DMS 273 treated with DMSO at 0.1 percent for 48 hours (cell line): ENCODE results near the gene CPB1.
A peak's percentile ranks its signal among the peaks of the same experiment; 100 is the strongest.

Experiments used
- DNase-seq: peaks from one replicate; lab custom pipeline; 2025; lab: John Stamatoyannopoulos, UW

CPB1 gene

DNA sequence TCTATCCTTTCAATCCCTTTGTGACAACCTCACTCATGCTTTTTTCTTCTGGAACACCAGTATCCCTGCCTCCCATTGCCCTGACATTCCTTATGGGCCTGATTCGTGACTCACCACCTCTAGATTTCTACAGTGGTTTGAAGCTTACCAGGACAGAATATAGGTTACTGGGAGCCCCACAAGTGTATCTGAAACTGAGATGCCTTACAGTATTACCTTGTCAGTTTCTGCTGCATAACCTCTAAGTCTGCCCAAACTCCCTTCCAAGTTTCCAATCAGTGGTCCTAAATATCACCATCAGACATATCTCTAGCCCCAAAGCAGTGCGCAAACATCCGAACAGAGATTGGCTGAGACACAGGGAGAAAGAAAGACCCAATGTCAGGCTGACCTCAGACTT is 5.6 kb downstream of the CPB1 start:
- no peak for DNase-seq

DNA sequence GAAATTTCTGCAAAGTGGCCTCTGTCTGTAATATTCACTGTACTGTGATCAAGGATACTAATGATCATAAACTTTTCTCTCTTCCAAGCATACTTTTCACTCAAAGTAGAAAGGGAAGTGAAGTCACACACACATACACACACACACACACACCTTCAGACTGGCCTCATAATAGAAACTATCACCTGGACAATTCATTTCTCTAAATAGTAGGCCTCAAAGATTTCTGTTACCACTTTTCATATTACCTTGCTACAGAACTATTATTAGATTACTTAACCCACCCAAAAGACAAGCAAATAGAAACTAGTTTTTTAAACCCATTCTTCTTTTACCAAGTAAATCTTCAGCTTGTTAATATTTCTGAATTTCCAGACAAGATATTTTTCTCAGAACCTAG is 12.2 kb downstream of the CPB1 start:
- DNase-seq: no peak

GRCh38 chr3:148840451-148840850 is 12.8 kb downstream of the CPB1 start:
- DNase-seq: no peak

DNA sequence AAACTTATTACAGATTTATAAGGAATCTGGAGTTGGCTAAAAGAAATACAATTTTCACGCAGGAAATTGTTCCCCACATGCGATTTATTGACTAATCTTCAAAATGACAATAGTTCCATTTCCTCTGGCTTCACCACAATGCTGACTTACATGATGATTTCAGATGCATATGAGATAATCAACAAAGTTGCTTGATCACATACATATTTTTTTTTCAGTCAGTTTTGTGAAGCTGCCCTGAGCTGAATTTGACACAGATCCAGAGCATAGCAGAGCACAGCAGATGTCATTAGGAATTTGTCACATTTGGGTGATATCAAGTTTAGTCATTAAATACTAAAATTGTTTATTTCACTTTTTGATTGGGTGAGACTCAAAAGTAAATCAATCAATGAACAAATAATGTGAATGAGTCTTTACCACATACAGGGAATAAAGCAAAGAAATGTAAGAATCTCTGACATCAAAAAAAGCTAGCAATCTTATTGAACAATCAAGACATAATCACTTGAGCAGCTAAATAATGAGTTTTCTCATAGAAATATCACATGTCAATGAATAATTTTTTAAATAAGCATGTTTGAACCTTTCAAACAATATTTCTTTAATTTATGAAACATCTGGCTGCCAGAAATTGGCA is 18.3 kb downstream of the CPB1 start:
- DNase-seq: no peak

- no peak for DNase-seq
Observed at GRCh38 chr3:148847351-148847750, 19.7 kb downstream of the CPB1 start.

GRCh38 chr3:148848410-148848809 is 20.8 kb downstream of the CPB1 start:
- DNase-seq: no peak

- no peak for DNase-seq
Observed at GRCh38 chr3:148852271-148852992, 24.8 kb downstream of the CPB1 start.

DNA sequence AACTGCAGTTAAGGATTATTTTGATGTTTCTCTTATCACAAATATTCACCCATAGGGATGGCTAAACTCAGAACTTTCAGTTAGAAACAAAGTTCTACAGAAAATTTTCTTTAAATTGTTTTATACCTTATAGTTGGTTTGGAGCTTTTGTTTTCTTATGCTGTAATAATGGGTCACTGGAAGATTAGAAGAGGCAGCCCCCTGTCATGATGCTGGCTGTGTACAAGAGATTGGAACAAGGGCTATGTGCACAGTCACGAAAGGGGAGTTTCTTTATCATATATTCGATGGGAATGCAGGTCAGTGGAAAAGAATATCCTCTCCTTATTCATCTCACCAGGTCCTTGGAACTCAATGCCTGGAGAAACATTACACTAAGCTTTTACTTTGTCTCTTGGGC is 25.5 kb downstream of the CPB1 start:
- DNase-seq: no peak

DNA sequence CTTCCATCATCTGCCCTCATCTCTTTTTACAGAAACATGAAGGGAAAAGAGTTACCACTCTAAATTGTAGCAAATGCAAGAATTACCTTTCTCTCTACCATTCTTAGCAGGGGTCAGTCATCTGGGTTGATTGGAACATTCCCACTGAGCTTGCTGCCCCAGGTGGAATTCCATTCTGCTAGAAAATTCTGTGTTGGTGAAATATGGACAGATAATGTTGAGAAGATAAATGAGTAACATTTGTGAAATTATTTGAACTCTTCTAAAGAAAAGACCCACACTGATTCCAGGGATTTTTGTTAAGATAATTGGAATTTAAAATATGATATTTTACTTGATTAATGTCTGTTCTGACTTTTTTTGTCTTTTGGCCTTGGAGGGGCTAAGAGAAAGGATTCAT is 26.4 kb downstream of the CPB1 start:
- no peak for DNase-seq

- DNase-seq: no peak
Observed at GRCh38 chr3:148856384-148856783, 28.8 kb downstream of the CPB1 start.

DNA sequence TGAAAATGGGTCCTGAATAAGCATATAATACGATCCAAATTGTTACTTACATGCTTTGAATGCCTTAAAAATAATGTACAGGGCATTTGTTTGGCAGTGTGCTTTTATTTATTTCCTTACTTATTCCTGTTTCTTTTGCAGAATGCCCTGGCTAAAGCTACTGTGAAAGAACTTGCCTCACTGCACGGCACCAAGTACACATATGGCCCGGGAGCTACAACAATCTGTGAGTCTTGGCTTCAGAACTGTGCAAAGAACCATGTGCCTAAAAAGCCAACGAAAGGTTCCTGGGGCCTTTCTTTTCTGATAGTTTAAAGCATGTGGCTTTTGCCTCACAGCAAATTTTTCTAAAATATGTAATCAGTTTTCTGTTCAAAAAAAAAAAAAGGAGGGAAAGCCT is 29.7 kb downstream of the CPB1 start:
- DNase-seq: no peak

- DNase-seq: peak; percentile 55
Observed at GRCh38 chr3:148861277-148861869, 33.8 kb downstream of the CPB1 start.

DNA sequence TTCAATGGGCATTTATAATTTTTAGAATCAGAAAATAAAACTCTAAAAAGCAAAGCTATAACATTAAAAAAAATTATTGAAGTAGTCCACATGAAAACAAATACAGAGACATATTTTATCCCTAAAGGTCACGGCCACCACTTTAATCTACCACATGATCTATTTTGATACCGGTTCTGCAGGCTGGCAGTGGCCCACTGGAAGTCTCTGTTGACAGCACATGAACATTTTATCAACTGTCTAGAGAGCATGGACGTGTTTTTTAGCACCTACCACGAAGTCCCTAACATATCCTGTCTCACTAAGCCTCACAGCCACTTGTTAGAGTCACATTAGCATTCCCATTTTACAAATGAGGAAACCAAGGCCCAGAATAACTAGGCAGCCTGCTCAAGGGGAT is 35.7 kb downstream of the CPB1 start:
- DNase-seq: no peak

- no peak for DNase-seq
Observed at GRCh38 chr3:148863814-148864213, 36.2 kb downstream of the CPB1 start.

- no peak for DNase-seq
Observed at GRCh38 chr3:148865049-148865448, 37.4 kb downstream of the CPB1 start, which contains the start of gene CPA3. CPA3 (plus strand) TSS chr3:148865296; CDS start chr3:148865308, 12 bp downstream.

GRCh38 chr3:148866261-148866660 is 38.6 kb downstream of the CPB1 start:
- no peak for DNase-seq

DNA sequence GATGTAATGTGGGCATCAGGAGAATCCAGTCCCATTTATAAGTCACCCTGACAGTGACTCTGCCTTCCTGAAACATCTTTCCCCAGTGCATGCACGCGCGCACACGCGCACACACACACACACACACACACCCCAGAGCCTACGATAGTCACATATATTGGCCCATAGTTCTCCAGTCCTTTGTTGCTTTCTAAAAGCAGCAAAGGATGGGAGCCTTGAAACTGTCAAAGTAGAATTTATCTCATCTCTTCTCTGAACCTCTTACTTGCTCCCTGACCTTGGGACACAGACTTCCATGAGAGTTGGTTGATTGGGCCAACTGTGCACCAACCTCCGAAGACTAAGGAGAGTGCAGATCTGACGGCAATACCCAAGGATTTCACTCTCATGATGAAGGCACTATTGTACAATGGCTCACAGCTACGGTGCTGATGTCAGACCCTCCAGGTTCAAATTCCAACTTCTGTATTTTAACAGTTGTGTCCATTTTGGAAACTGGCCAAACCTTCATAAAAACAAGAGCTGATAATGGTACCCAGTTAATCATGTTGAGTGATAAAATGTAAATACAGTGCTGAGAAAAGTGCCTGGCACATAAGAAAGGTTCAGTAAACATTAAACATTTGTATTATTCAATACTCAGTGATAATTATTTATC is 45.8 kb downstream of the CPB1 start:
- DNase-seq: peak; percentile 90

GRCh38 chr3:148873977-148874376 is 46.4 kb downstream of the CPB1 start:
- DNase-seq: peak; percentile 98

GRCh38 chr3:148878095-148878494 is 50.5 kb downstream of the CPB1 start:
- no peak for DNase-seq

DNA sequence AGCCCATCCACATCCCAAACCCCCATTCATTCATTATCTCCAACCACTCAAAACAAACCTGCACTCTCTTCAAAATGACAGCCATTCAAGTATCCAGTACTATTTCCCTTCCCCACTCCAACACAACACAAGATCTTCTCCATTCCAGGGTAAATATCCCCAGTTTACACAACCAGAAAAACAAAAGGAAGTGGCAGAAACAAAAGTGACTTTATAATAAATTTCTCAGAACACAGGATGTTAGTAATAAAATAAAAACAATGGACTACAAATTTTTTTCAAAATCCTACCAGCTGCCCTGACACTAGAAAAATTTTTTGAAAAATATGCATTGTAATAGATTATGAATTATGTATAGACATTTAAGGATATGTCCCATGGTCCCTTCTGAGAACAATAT is 51.6 kb downstream of the CPB1 start:
- no peak for DNase-seq

GRCh38 chr3:148880681-148881080 is 53.1 kb downstream of the CPB1 start:
- peak; percentile 43 for DNase-seq

DNA sequence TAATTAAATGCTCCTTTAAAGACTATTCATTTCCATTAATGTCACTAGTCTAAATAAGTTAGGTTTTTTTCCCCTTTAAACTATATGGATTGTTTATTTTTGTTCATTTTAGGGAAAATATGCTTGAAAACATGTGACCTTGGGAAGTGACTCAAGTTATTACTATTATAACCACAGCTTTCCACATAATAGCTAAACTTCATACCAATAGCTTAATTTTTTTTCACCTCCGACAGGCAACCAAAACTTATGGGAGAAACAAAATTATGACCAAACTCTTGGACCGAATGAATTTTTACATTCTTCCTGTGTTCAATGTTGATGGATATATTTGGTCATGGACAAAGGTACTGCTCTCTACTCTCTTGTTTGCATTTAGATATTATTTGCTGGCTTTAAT is 53.7 kb downstream of the CPB1 start:
- no peak for DNase-seq

DNA sequence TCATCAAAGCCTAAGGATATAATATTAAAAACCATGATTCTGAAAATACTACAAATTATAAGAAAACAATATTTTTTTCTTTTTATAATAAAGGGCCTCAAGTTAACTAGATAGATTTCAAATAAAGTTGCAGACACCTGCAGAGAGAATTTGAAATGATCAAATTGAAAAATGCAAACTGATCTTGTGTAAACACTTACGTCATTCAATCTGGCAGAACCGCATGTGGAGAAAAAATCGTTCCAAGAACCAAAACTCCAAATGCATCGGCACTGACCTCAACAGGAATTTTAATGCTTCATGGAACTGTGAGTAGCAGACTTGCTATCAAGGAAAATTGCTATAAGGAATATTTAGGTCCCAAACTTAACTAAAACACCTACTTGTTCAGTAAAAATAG is 54.7 kb downstream of the CPB1 start:
- DNase-seq: no peak
